SK-N-SH (cell line): ENCODE data around the gene POLR1H. TPM values are rescaled to one million over a fixed set of nuclear protein-coding genes. Genes with fewer than 3 reads are reported as not detected.
A peak's percentile ranks its signal among the peaks of the same experiment; 100 is the strongest.

Source experiments
- CTCF ChIA-PET: fragments of 300-600, 350-600 bp; formaldehyde crosslinking; extraction: SDS; loops from one replicate; lab custom pipeline; 2021; lab: Yijun Ruan, JAX
- POLR2A ChIA-PET: fragments of 350-600 bp; sonication (Branson Sonifier 250); formaldehyde crosslinking; extraction: SDS; loops from one replicate; lab custom pipeline; 2020; ENCODE audit warnings: antibody characterized with exemption, inconsistent platforms; lab: Yijun Ruan, JAX
- DNase-seq: peaks from one replicate; pipeline ENCODE4 v3.0.0; 2012
- H2AFZ ChIP-seq: fragments of 200-600 bp; sonication (generic); 2 replicates; pipeline ENCODE4 v1.8.1; 2016; ENCODE audit warnings: antibody characterized with exemption, mild to moderate bottlenecking, low read depth
- H3F3A ChIP-seq: fragments of 200-600 bp; sonication (generic); replicated peaks from 2 replicates; pipeline ENCODE3; 2016; ENCODE audit warnings: antibody characterized with exemption, mild to moderate bottlenecking; ENCODE audit not compliant: insufficient read depth
- H3K27ac ChIP-seq, 2 experiments: fragments of 200-500 bp in 1 of 2; fragments of 200-600 bp in 1 of 2; sonication (Bioruptor generic) in 1 of 2; sonication (generic), shearing (Covaris generic) in 1 of 2; 2 replicates each; pipeline versions ENCODE4 v1.5.1 to v1.6.1; 2014 to 2016; ENCODE audit warnings: low read depth in 2 of 2, inconsistent platforms in 1 of 2, low read length in 1 of 2, mild to moderate bottlenecking in 1 of 2, mixed read lengths in 1 of 2
- H3K27me3 ChIP-seq: fragments of 200-600 bp; sonication (generic), shearing (Covaris generic); 2 replicates; pipeline ENCODE4 v1.6.1; 2016; ENCODE audit warnings: mixed run types; ENCODE audit not compliant: insufficient read depth
- H3K36me3 ChIP-seq, 2 experiments: fragments of 200-500 bp in 1 of 2; fragments of 200-600 bp in 1 of 2; sonication (Bioruptor generic) in 1 of 2; sonication (generic) in 1 of 2; replicated peaks in 1 of 2; 2 replicates each; pipeline versions ENCODE3 to v1.5.1; 2014 to 2016; ENCODE audit warnings: low read length in 1 of 2, mild to moderate bottlenecking in 1 of 2; ENCODE audit not compliant: insufficient read depth in 2 of 2, control insufficient read depth in 1 of 2
- H3K4me1 ChIP-seq, 2 experiments: fragments of 200-500 bp in 1 of 2; fragments of 200-600 bp in 1 of 2; sonication (Bioruptor generic) in 1 of 2; sonication (generic), shearing (Covaris generic) in 1 of 2; 2 replicates each; pipeline versions ENCODE4 v1.5.1 to v1.6.1; 2014 to 2016; ENCODE audit warnings: low read depth in 1 of 2, low read length in 1 of 2, mixed run types in 1 of 2; ENCODE audit not compliant: insufficient read depth in 2 of 2, control insufficient read depth in 1 of 2
- H3K4me2 ChIP-seq: fragments of 200-600 bp; sonication (generic), shearing (Covaris generic); 2 replicates; pipeline ENCODE4 v1.6.1; 2017; ENCODE audit warnings: mixed run types
- H3K4me3 ChIP-seq, 2 experiments: fragments of 200-500 bp in 1 of 2; fragments of 200-600 bp in 1 of 2; sonication (Bioruptor generic) in 1 of 2; sonication (generic), shearing (Covaris generic) in 1 of 2; 2 replicates each; pipeline versions ENCODE4 v1.5.1 to v1.8.1; 2014 to 2016; ENCODE audit warnings: low read depth in 2 of 2, inconsistent platforms in 1 of 2, low read length in 1 of 2, mild to moderate bottlenecking in 1 of 2, mixed read lengths in 1 of 2, moderate library complexity in 1 of 2
- H3K79me2 ChIP-seq: fragments of 200-600 bp; sonication (generic); 2 replicates; pipeline ENCODE4 v1.8.1; 2017; ENCODE audit warnings: mild to moderate bottlenecking; ENCODE audit not compliant: insufficient read depth
- H3K9ac ChIP-seq: fragments of 200-600 bp; sonication (generic); 2 replicates; pipeline ENCODE4 v1.6.1; 2017; ENCODE audit warnings: mixed run types
- H3K9me2 ChIP-seq: fragments of 200-600 bp; sonication (generic); 2 replicates; pipeline ENCODE4 v1.6.1; 2017; ENCODE audit warnings: mixed run types
- H3K9me3 ChIP-seq: fragments of 200-600 bp; sonication (generic); 2 replicates; pipeline ENCODE4 v1.6.1; 2017; ENCODE audit warnings: mixed run types, mild to moderate bottlenecking, moderate library complexity
- H4K20me1 ChIP-seq: fragments of 200-600 bp; sonication (generic); 2 replicates; pipeline ENCODE4 v1.6.1; 2017; ENCODE audit warnings: mild to moderate bottlenecking, mixed run types; ENCODE audit not compliant: insufficient read depth
- CHD2 ChIP-seq: fragments of 150-350 bp; IDR thresholded peaks from 2 replicates; pipeline ENCODE4 v1.6.1; 2018; ENCODE audit warnings: low read length; ENCODE audit not compliant: partially characterized antibody
- ELF1 ChIP-seq: IDR thresholded peaks from 2 replicates; pipeline ENCODE4 v1.4.0; 2012
- FOSL2 ChIP-seq: IDR thresholded peaks from 2 replicates; pipeline ENCODE4 v1.4.0; 2012; ENCODE audit warnings: low read depth, mild to moderate bottlenecking, moderate library complexity, borderline replicate concordance
- FOXM1 ChIP-seq: IDR thresholded peaks from 2 replicates; pipeline ENCODE4 v1.4.0; 2012; ENCODE audit warnings: low read depth, mild to moderate bottlenecking
- GABPA ChIP-seq: IDR thresholded peaks from 2 replicates; pipeline ENCODE4 v1.4.0; 2012; ENCODE audit warnings: low read depth, mild to moderate bottlenecking
- JUND ChIP-seq: IDR thresholded peaks from 2 replicates; pipeline ENCODE4 v1.4.0; 2012
- MEF2A ChIP-seq: IDR thresholded peaks from 2 replicates; pipeline ENCODE4 v1.4.0; 2012; ENCODE audit warnings: low read depth, borderline replicate concordance
- MXI1 ChIP-seq: IDR thresholded peaks from 2 replicates; pipeline ENCODE4 v1.6.1; 2012; ENCODE audit warnings: mild to moderate bottlenecking, low read depth, low read length, improper control_type of control experiment
- NFIC ChIP-seq: IDR thresholded peaks from 2 replicates; pipeline ENCODE4 v1.4.0; 2012; ENCODE audit warnings: borderline replicate concordance
- NRF1 ChIP-seq: IDR thresholded peaks from 2 replicates; pipeline ENCODE4 v1.6.1; 2012; ENCODE audit warnings: low read depth, mild to moderate bottlenecking, low read length
- POLR2AphosphoS5 ChIP-seq: IDR thresholded peaks from 2 replicates; pipeline ENCODE4 v1.6.1; 2012; ENCODE audit warnings: low read depth, low read length
- RAD21 ChIP-seq: IDR thresholded peaks from 2 replicates; pipeline ENCODE4 v1.6.1; 2012; ENCODE audit warnings: mild to moderate bottlenecking, low read length
- REST ChIP-seq: IDR thresholded peaks from 2 replicates; pipeline ENCODE4 v1.6.1; 2012; ENCODE audit warnings: mild to moderate bottlenecking, low read depth, low read length, moderate library complexity
- RFX5 ChIP-seq: IDR thresholded peaks from 2 replicates; pipeline ENCODE4 v1.6.1; 2012; ENCODE audit warnings: mild to moderate bottlenecking, improper control_type of control experiment, low read length
- RXRA ChIP-seq: IDR thresholded peaks from 2 replicates; pipeline ENCODE4 v1.4.0; 2012; ENCODE audit warnings: low read depth, mild to moderate bottlenecking, borderline replicate concordance
- SIN3A ChIP-seq: IDR thresholded peaks from 2 replicates; pipeline ENCODE4 v1.6.1; 2012; ENCODE audit warnings: low read depth, mild to moderate bottlenecking, low read length, moderate library complexity, borderline replicate concordance
- SMC3 ChIP-seq: IDR thresholded peaks from 2 replicates; pipeline ENCODE4 v1.6.1; 2012; ENCODE audit warnings: low read depth, low read length, improper control_type of control experiment
- TAF1 ChIP-seq: IDR thresholded peaks from 2 replicates; pipeline ENCODE4 v1.6.1; 2012; ENCODE audit warnings: low read depth, mild to moderate bottlenecking, low read length, moderate library complexity, borderline replicate concordance
- TCF12 ChIP-seq: IDR thresholded peaks from 2 replicates; pipeline ENCODE4 v1.4.0; 2012
- USF1 ChIP-seq: IDR thresholded peaks from 2 replicates; pipeline ENCODE4 v1.4.0; 2012; ENCODE audit warnings: low read depth, borderline replicate concordance
- YY1 ChIP-seq: IDR thresholded peaks from 2 replicates; pipeline ENCODE4 v1.4.0; 2012; ENCODE audit warnings: low read depth, mild to moderate bottlenecking
- WGBS: methylation state at CpG from one replicate; pipeline ENCODE4 v1.1.6; 2017; ENCODE audit warnings: low lambda C conversion rate; 5-methylcytosine and 5-hydroxymethylcytosine counted together
- polyA plus RNA-seq, 3 experiments: library from polyadenylated mRNA; depleted of rRNA; stranded (reverse); fragments of >200 nt; gene quantifications; 2 replicates each; pipeline ENCODE4 v1.2.3, GENCODE V29; 2012
- TF ChIP-seq, protein P1 (sequence below): IDR thresholded peaks from 2 replicates; pipeline ENCODE4; 2012
- TF ChIP-seq, protein P2 (sequence below): IDR thresholded peaks from 2 replicates; pipeline ENCODE4 v1.4.0; 2012; ENCODE audit warnings: low read depth

The POLR1H gene
- polyA plus RNA-seq, 1 of the 3 experiments (the other 2 are of a cell fraction): 40.6 TPM

GRCh38 chr6:30066577-30067459 is 5.8 kb downstream of the POLR1H start, which contains the start of gene PPP1R11:
TSS of gene PPP1R11 (plus strand) at chr6:30067198. CDS start at chr6:30067411, 213 bp downstream.
- H2AFZ ChIP-seq: peak within 1 kb of the TSS; percentile 90
- TF ChIP-seq REST (peak; percentile 30; the same call in 1 of the 2 replicates), JUND (peak; percentile 37), FOXM1 (no peak), RFX5 (peak; percentile 50; the same call in 1 of the 2 replicates), RXRA (no peak), FOSL2 (peak; percentile 58; the same call in 1 of the 2 replicates), SMC3 (0 out of 2 replicates have a peak, but pooled peaks have one; percentile 6), ELF1 (peak; percentile 100), NRF1 (peak; percentile 94), POLR2AphosphoS5 (peak; percentile 93), YY1 (0 out of 2 replicates have a peak, but pooled peaks have one; percentile 52), TCF12 (peak; percentile 45; the same call in 1 of the 2 replicates), RAD21 (no peak), GABPA (peak; percentile 96), TAF1 (peak; percentile 86), MXI1 (peak; percentile 90), SIN3A (peak; percentile 82), MEF2A (no peak), USF1 (no peak), CHD2 (peak; percentile 26), NFIC (no peak; the same call in 1 of the 2 replicates)
- TF ChIP-seq, protein P1, sequence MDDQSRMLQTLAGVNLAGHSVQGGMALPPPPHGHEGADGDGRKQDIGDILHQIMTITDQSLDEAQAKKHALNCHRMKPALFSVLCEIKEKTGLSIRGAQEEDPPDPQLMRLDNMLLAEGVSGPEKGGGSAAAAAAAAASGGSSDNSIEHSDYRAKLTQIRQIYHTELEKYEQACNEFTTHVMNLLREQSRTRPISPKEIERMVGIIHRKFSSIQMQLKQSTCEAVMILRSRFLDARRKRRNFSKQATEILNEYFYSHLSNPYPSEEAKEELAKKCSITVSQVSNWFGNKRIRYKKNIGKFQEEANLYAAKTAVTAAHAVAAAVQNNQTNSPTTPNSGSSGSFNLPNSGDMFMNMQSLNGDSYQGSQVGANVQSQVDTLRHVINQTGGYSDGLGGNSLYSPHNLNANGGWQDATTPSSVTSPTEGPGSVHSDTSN: 0 out of 2 replicates have a peak, but pooled peaks have one; percentile 13
- TF ChIP-seq, protein P2, sequence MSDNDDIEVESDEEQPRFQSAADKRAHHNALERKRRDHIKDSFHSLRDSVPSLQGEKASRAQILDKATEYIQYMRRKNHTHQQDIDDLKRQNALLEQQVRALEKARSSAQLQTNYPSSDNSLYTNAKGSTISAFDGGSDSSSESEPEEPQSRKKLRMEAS: peak; percentile 91
- H4K20me1 ChIP-seq: no peaks in the 10 kb centered on the region
- DNase-seq: peak; percentile 91
- peak within 1 kb of the TSS; percentile 74 to 80 for H3K4me3 ChIP-seq
- H3K79me2 ChIP-seq: peaks cover 33% of the 10 kb centered on the region
- peak within 1 kb of the TSS; percentile 86 for H3K4me2 ChIP-seq
- WGBS: under 1% methylated on average over 45 of the region's 46 CpGs
- H3K4me1 ChIP-seq: peaks cover 0 to 19% of the 10 kb centered on the region in 2 experiments; a peak in 2 of 4 replicates
- H3F3A ChIP-seq: peaks cover 6% of the 10 kb centered on the region
- no peaks in the 10 kb centered on the region for H3K9me3 ChIP-seq
- H3K27ac ChIP-seq: peak within 1 kb of the TSS; percentile 84 to 97
- no peaks in the 10 kb centered on the region for H3K9me2 ChIP-seq
- no peaks in the 10 kb centered on the region for H3K27me3 ChIP-seq
- H3K36me3 ChIP-seq: peaks cover 11 to 36% of the 10 kb centered on the region in 2 experiments
- ChIA-PET CTCF (interaction anchor here (1.6 kb wide), 1 partner anchor 64 kb away, joined by 6 read pairs; no protein-coding TSS in a partner anchor), POLR2A (interaction anchor here (1.0 to 1.3 kb wide), 4 partner anchors 8 to 36 kb away, joined by 3 to 6 read pairs (median 4); no protein-coding TSS in a partner anchor)
- peak within 1 kb of the TSS; percentile 69 for H3K9ac ChIP-seq
